IPS DF 4.7 (cell line): ENCODE data around the gene MFAP5.

ENCODE experiments used
- DNase-seq: peaks from one replicate; pipeline ENCODE4 v3.0.0-alpha.2; 2013; ENCODE audit warnings: low spot score; ENCODE audit errors: extremely low read depth

MFAP5 gene

GRCh38 chr12:8662593-8662992, at the start of gene MFAP5:
Gene MFAP5 (minus strand): TSS chr12:8662826. CDS start chr12:8662104, 722 bp downstream.
- no peak for DNase-seq

DNA sequence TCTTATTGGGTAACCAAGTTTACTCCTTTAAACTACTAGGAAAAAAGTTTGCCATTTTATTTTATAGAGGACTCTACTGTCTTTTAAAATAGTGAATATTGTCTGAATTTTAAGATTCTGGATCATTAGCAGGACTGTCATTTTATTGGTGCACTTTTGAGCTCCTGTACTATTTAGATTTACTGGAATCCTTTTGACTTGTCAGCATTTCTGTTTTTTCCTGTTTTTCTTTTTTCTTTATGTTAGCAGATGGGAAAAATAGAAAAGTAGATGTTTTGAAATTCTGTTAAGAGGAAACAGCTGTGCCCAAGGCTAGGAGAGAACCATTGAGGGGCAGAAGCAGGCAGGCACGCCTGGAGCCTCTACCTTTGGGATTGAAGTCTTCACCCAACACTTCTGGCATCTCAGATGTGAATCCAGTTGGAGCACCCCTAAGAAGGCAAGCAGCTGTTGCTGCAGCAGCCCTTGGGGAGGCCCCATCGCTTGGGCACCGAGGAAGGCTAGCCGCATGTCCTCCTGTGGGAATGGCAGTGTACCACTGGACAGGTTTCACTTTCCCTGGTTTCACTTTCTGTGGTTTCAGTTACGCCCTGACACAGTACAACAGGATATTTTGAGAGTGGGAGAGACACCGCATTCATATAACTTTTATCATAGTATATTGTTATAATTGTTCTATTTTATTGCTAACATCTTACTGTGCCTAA, 46.7 kb upstream of the MFAP5 start:
- no peak for DNase-seq

GRCh38 chr12:8702159-8702558, 39.5 kb upstream of the MFAP5 start:
- no peak for DNase-seq

GRCh38 chr12:8701046-8701660, 38.5 kb upstream of the MFAP5 start:
- DNase-seq, result no peak

DNA sequence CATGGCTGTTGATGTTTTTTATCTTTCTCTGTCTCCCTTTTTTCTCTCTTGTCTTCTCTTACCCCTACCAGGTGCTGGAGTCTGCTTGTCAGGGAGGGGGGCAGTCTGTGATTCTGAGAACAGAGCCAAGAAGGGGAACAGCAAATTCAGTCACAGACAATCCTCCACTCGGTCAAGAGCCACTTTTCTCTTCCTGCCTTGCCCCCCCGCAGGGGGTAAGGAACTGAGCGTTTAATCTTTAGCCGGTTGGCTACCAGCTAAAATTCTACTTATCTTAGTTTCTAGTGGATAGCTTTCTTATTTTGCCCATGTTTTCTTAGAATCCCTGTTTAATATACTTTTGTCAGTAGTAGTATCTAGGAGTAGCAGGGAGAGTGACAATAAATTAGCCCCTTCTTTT, 37.1 kb upstream of the MFAP5 start:
- DNase-seq, result no peak

- no peak for DNase-seq
These were observed 36.3 kb upstream of the MFAP5 start for GRCh38 chr12:8698879-8699278.

DNA sequence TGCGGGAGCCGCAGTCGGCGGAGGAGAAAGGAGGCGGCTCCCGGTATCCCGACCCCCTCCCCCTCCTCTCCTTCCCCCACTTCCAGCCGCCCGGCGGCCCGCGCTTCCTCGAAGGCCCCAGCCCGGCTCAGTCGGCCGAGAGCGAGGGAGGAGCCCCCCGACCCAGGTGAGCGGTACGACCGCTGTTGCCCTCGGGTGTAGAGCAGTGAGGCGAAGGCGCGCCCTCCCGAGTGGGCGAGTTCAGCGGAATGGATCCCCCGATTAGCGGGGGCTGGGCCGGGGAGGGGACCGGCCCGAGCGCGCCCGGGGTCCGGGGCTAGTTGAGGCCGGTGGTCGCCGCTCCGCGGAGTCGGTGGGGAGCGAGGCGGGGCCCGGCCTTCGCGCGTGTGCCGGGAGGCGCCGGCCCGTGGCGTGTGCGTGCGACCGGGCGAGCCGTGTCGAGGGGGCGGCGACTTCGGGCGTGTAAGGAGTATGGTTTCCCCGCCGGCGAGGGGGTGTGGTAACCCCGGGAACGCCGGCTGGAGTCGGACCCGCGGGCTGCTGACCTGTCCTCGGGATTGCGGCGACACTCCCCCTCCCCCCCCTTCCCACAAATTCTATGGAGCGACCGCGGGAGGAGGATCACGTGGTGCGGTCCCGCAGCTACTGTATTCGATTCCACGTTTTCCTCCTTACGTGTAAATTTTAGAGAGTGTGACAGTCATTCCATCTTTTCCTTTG, 35.7 kb upstream of the MFAP5 start:
- DNase-seq, result no peak

- no peak for DNase-seq
These were observed 35.0 kb upstream of the MFAP5 start, which contains the start of gene RIMKLB for GRCh38 chr12:8697476-8698131. Gene RIMKLB (plus strand): TSS chr12:8697991. CDS start chr12:8713867, 15,876 bp downstream.

- DNase-seq, result no peak
These were observed 34.5 kb upstream of the MFAP5 start for GRCh38 chr12:8697120-8697475.

GRCh38 chr12:8696442-8697090, 33.9 kb upstream of the MFAP5 start:
- DNase-seq, result no peak

DNA sequence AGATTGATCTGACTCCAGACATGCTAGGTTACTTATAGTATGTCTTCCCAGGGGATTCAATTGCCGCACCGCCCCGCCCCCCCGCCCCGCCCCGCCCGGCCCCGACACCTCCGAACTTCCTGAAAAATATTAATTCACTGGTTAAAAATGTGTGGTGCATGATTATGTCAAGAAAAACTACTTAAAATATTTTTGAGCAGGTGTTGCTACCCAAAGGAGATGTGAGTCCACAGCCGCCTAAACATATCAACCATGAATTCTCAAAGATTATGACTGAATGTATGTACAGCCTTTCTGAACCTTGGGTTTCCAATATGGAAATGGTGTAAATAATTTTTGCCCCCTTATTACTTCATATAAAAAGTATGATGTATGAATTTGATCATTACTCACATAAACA, 32.5 kb upstream of the MFAP5 start:
- DNase-seq, result no peak

- no peak for DNase-seq
These were observed 29.9 kb upstream of the MFAP5 start for GRCh38 chr12:8692573-8692972.

GRCh38 chr12:8689681-8690080, 27.1 kb upstream of the MFAP5 start:
- DNase-seq, result no peak

GRCh38 chr12:8687846-8688601, 25.4 kb upstream of the MFAP5 start:
- no peak for DNase-seq

GRCh38 chr12:8685051-8685450, 22.4 kb upstream of the MFAP5 start:
- no peak for DNase-seq

DNA sequence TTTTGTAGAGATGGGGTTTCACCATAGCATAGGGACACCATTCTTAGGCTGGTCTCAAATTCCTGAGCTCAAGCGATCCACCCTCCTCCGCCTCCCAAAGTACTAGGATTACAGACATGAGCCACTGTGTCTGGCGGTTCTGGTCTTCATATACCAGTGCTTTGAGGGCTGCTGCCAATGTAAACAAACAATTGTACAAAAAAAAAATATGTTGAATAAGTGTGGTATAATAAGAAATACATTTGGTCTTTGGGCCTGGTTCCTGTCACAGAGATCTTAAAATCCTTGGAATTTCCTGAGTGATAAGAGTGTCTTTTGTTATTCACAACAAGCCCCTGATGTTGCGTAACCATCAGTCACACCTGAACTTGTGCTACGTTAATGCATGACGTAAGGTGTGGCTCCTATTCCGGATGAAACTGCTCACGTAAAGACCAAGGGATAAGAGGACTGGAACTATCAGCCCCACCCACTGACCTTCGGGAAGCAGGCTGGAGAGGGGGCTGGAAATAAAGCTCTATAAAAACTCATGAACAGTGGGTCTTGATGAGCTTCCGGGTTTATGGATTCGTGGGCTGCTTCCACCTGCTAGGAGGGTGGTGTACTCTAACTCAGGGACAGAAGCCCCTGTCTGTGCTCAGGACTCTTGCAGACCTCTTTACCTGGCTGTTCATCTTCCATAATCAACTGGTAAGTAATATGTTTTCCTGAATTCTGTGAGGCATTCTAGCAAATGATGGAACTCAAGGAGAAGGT, 18.7 kb upstream of the MFAP5 start:
- no peak for DNase-seq

GRCh38 chr12:8680533-8680932, 17.9 kb upstream of the MFAP5 start:
- no peak for DNase-seq

DNA sequence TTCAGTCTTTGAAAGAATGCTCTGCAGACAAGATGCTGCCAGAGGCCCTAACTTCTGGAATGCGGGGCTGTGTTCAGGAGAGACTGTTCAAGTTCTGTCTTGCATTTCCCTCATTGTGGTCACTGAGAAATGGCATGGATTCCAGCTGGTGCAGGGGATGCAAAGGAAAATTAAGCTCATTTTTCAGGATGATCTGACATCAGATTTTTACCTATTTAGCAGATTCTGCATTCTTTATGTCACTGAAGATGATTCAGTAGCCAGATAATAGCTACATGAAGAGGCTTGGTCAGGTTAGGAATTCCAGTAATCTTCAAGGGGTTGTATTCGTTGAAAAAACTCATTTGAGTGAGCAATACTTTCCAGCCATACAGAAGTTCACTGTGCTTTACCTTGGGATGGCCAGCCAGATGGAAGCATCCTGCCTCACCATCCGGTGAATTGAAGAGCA, 16.1 kb upstream of the MFAP5 start:
- no peak for DNase-seq

GRCh38 chr12:8677362-8677761, 14.7 kb upstream of the MFAP5 start:
- no peak for DNase-seq

- DNase-seq, result no peak
These were observed 14.0 kb upstream of the MFAP5 start for GRCh38 chr12:8676651-8677050.
